Superior temporal gyrus (tissue), 1 donor: ENCODE results near the gene HHAT.

Experiments used
- DNase-seq: peaks from one replicate; pipeline ENCODE4 v3.0.0-alpha.2; 2016; ENCODE audit errors: extremely low spot score

Gene HHAT

GRCh38 chr1:210551899-210552298 is 223.2 kb downstream of the HHAT start:
- no peak for DNase-seq

DNA sequence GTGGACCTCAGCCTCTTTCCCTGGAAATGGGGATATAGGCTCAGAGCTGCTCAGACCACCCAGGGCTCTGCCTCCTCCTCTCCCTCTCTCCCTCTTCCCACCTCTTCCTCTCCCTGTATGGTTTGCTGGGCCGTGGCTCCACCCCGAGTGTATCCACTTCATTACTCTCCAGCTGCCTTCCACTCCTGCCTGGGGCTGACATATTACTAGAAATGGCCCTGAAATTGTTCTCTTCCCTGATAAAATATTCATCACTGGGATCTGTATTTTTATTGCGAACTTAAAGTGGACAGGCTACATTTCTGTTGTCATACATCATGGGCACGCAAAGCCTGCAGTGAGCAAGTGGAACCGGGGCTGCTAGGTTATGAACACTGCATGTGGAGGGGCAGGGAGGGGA is 225.0 kb downstream of the HHAT start:
- no peak for DNase-seq

DNA sequence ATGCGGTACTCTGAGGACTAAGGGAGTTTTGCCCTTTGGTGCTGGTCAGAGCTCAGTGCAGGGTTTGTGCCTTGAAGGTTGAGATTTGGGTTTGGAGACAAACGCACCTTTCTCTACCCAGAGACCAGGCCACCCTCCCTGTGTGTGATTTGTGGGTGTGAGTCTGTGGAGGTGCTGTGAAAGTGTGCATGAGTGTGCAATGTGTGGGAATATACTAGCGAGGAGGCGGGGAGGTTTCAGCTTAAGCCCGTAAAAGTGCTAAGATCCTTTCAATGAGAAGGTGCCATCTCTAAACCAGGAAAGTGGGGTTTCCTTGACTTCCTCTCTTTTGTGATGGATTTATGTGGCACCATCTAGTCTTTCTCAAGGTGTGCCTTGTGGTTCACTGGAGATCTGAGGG is 225.7 kb downstream of the HHAT start:
- no peak for DNase-seq

GRCh38 chr1:210556475-210556874 is 227.8 kb downstream of the HHAT start:
- DNase-seq: no peak

- no peak for DNase-seq
Observed at GRCh38 chr1:210557426-210558077, 228.8 kb downstream of the HHAT start.

DNA sequence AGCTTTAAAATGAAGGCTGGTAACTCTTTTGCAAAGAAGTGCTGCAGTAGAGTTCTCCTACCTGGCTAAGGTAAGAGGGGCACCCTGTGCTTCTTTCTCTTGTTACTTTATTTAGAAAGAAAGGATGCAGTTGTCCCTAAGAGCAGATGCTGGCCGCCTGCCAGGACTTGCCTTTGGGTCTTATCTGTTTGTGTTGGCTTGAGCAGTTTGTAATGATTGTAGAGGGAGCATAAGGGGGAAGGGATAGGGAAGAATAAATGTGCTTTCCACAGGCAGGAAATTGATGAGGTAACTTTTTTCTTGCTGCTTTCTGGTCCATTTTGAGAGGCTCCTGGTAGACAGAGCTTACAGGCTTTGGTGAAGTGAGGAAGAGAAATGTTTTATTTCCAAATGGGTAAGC is 229.6 kb downstream of the HHAT start:
- no peak for DNase-seq

DNA sequence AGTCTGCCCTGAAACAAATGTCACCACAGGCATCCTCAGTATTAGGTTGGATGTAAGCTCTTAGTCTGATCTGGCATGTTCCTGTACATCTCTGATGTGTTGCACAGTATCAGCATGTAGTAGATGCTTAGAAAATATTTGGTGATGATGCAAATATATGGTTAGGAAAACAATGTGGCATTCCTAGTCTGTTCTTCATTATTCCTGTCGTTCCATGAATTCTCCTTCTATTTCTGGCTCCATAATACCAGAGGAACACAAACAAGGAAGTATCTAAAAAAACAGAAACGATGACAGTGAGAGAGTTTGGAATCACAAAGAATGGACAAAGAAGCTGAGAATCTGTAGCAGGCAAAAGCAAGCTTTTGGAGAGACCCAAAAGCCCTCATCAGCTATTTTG is 236.6 kb downstream of the HHAT start:
- DNase-seq: no peak

DNA sequence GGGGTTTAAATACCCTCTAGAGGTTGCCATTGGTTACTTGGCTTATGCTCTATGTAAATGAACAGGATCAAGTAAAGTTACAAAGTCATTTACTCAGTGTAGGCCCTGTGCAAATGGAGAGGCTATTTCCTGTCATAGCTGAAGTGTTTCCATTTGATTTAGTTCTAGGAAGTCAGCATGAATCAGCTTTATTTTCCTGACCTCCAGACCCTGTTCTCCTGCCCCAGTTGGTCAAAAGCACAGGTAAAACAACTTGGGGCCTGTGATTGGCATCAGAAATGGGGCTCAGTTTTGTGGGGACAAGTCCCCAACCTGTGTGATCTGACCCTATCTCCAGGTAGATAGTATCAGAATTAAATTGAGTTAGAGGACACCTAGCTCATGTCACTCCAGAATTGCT is 239.9 kb downstream of the HHAT start:
- no peak for DNase-seq

DNA sequence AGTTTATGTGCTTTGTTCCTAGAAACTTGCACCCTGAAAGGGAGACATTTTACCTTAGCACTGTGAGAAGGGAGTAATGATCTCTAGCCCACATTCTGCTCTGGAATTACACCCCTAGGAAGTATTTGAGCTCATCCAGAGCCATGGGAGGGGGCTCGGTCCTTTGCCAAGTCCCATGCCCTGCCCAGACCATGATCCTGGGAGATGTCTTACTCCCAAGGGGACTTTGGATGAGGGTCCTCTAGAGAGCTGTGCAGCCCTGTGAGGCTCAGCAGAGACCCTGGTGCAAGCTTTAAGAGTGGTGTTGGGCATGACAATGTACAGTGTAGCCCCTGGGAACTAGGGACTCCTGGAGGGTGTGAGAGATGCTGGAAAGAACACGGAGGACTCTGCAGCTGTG is 241.4 kb downstream of the HHAT start:
- no peak for DNase-seq

GRCh38 chr1:210571356-210572284 is 242.9 kb downstream of the HHAT start:
- DNase-seq: no peak

GRCh38 chr1:210573141-210573540 is 244.4 kb downstream of the HHAT start:
- DNase-seq: no peak

GRCh38 chr1:210582205-210582970 is 253.7 kb downstream of the HHAT start:
- no peak for DNase-seq

DNA sequence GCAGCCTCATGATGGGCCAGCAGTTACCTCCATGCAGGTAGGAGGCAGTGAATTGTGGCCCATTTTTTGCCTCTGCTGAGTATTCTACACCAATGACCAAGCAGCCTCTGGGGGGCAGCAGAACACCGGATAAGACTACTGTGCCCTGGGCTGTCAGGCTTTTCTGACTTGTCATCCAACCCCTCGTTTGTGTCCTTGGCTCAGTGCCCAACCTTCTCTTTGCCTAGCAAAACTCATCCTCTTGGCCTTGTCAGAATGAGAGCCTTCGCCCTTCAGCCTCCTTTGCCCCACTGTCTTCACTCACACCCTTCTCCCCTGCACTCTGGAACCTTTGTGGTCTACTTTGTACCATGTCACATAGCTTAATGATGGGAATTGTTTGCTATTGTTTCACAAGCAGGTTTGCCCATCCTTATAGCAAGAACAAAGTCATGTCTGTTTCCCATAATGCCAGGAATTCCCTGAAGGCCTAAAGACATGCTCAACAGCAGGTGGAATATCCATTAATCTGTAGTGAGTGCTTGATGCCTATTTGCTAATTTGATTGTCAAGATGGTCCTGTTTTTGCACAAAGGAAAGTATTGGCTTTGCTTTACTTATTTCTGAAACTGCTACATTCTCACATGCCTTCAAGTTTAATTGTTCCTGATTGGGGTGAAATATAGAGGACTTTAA is 255.9 kb downstream of the HHAT start:
- peak; percentile 97 for DNase-seq

DNA sequence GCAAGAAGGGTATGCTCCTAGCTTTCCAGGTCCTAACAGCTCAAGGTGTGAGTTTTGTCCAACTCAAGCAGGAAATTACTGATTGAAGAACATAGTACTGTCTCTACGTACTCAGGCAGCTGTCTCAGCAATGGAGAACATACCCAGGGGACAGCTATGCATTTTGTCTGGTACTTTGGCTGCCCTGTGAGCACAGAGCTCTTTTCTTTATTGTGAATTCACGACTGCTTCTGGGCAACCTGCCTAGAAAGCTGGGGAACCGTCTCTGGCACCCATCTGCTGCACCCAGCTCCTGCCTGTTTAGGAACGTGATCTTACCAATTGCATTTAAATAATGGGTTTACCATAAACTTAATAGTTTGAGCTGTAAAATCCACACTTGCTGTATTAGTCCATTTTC is 258.1 kb downstream of the HHAT start:
- DNase-seq: peak; percentile 91

DNA sequence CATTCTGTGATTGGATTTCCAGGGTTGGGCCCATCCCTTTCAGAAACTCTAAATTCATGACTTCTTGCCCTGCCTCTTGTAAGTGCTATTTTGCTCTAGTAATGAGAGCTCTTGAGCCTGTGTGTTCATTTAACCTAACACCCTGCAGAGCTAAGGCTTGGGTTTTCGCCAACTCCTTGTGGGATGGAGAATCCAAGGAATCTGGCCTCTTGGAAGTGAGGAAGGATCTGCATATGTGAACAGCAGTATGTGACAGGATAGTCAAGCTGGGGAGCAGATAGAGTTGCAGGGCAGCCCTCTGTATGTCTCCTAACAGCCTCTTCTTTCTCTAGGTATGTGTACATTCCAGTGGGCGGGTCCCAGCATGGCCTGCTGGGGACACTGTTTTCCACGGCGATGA is 258.9 kb downstream of the HHAT start:
- DNase-seq: no peak

DNA sequence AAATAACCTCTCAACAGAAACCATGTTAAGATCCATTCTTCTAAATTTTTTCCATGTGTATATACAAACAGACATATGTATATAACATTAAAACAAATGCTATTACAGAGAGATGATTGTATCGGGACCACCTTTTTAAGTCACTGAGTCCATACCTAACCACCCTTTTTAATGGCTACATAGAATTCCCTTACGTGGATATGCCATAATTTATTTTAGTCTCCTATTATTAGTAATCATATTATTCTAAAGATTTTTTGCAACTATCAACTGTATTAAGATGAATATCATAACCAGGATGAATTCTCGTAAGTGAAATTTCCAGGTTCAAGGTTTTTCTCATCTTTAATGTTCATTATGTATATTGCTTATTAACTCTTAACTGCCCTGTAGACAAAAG is 259.7 kb downstream of the HHAT start:
- DNase-seq: no peak

DNA sequence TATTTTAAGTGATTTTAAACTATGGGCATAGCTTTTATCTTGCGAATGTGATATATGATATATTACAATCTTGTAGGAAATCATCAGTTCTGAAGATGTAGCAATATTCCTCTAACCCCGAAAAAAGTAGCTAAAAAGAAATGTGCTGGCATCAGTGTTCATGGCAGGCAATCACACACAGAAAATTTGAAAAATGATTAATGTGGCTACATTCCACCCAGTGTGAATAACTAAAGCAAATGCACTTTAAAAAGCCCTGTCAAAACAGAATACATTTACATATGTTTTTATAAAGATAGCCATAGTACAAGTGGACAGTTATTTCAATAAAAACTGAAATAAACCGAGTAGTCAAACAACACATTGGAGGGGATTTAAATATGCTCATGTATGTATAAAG is 260.2 kb downstream of the HHAT start:
- no peak for DNase-seq

GRCh38 chr1:210591214-210591613 is 262.5 kb downstream of the HHAT start:
- no peak for DNase-seq

DNA sequence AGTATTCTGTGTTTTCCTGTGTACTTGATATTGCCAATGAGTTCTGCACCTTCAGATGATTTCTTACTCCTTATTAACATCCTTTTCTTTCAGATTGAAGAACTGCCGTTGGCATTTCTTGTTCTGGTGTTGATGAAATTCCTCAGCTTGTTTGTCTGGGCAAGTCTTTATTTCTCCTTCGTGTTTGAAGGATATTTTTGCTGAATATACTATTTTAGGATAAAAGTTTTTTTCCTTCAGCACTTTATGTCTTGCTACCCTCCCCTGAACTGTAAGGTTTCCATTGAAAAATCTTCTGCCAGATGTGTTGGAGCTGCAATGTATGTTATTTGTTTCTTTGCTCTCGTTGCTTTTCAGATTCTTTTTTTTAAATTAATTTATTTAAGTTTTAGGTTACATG is 265.9 kb downstream of the HHAT start:
- DNase-seq: no peak

GRCh38 chr1:210596641-210597040 is 267.9 kb downstream of the HHAT start:
- DNase-seq: no peak

DNA sequence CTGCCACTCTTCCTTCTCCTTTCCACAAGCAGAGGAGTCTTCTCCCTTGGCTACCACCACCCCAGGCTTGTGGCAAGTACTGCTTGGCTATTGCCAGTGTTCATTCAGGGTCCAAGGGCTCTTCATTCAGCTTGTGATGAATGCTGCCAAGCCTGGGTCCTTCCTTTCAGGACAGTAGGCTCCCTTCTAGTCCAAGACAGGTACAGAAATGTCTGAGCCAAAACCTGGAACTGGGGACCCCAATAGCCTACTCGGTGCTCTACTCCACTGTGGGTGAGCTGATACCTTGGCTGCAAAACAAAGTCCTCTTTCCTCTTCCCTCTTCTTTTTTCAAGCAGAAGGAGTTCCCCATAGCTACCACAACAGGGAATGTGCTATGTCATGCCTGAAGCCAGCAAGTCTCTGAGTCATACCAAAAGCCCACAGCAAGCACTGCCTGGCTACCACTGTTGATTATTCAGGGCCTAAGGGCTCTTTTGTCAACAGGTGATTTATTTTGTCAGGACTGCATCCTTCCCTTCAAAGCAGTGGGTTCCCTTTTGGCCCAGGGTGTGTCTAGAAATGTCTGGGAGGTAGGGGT is 268.9 kb downstream of the HHAT start:
- no peak for DNase-seq
